IPS-NIHi7 (cell line): ENCODE measurements around the gene OTOG.

Experiments
- DNase-seq: peaks from one replicate; pipeline ENCODE4 v3.0.0; 2012; ENCODE audit warnings: mixed read lengths; ENCODE audit errors: extremely low spot score

OTOG gene

DNA sequence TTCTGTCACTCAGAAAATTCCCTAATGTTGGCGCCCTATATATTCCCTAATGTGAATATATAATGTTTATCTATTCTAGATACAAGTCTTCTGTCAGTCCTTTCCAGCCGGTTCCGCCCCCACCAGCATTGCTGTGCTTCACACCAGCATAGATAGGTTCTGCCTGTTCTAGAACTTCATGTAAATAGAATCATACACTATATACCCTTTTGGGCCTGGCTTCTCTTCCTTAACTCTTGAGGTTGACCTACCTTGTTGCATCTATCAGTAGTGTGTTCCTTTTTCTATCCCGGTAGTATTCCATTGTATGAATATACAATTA is 34.6 kb downstream of the OTOG start:
- DNase-seq = no peak

DNA sequence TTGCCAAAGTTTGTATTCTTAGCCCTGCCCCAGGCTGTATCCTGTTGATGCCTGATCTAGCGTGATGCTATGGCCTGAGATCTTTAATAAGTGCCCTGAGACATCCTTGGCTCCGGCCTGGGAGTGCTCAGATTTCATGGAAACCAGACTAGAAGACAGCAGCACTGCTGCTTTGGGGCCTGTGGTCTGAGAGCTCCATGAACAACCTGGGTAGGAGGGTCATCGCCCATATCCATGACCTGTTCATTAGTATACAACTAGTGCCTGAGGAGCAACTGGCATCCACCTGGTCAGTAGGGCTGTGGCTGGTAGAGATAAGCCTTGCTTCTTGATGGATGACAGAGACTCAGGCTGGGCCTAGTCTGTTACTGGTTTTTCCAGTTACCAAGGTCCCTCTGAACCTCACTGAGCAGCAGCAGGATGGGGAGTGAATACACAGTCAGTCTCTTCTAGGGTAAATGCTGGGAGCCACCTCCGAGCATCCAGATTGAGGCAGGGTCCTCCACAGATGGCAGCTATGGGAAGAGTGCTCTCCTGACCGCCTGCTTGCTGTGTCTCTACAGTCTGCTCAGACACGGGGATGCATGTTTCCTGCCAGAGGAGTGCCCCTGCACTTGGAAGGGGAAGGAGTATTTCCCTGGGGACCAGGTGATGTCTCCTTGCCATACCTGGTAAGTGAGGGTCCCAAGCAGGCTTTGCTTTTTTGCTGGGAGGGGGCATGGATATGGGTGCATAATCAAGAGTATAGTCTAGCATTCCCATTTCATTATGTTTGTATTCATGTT is 39.0 kb downstream of the OTOG start:
- DNase-seq = no peak

DNA sequence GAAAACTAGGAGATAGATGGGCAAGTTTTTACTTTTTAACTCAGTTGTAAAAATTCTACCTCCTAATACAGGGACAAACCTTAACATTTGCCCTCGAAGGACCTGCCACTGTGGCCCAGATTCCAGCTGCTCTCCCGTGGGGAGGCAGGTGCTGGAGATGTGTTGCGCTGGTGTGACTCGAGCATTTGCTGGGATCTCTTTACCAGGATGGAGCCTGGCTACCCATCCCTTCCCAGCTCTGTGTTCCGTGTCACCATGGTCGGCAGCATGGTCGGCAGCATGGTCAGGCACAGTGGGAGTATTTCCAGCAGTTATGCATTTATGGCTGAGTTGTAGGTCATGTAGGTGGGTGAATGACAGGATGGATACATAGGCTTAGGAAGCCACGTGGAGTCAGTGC is 41.1 kb downstream of the OTOG start:
- DNase-seq = no peak

DNA sequence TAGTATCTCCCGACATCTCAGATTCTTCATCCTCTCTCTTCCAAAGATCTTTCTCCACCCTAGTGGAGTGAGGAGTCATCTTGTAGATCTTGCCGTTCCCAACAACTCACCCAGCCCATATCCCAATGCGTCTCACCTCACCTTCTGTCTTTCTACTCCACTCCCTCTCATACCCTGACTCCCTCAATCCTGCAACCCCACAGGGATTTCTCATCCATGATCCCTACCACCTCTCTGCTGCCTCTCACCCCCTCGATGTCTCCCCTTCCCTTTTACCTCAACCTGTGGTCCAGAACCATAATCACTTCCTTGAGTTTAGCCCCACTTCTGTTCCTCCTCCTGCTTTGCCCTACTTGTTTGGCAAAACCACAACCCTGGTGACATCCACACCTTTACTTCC is 41.7 kb downstream of the OTOG start:
- DNase-seq = no peak

DNA sequence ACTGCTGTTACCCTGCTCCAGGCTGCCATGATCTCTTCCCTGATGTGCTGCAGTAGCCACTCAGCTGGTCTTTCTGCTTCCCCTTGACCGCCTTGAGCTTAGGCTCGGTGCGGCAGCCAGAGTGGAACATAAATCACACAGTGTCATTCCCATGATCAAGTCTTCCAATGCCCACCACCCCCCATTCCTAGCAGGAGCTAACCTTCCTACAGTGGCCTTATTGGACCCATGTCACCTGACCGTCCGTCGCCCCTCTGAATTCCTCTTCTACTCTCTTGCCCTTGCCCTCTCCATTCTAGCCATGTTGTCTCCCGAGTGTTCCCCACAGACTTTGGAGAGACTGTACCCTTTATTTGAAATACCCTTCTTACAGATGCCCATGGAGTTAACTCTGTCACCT is 43.4 kb downstream of the OTOG start:
- DNase-seq = no peak

DNA sequence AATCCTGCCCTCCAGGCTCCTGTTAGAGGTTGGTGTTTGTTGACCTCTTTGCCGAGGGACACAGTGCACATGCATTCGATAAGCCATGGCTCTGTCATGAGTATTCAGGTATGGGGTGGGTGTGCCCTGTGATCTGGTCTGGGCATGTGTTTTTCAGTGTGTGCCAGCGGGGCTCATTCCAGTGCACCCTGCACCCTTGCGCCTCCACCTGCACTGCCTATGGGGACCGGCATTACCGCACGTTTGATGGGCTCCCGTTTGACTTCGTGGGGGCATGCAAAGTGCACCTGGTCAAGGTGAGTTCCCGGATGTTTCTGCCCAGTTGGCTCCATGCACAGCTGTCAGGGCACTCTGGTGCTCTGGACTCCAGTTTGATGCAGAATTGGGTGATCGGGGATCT is 44.2 kb downstream of the OTOG start:
- DNase-seq = no peak

DNA sequence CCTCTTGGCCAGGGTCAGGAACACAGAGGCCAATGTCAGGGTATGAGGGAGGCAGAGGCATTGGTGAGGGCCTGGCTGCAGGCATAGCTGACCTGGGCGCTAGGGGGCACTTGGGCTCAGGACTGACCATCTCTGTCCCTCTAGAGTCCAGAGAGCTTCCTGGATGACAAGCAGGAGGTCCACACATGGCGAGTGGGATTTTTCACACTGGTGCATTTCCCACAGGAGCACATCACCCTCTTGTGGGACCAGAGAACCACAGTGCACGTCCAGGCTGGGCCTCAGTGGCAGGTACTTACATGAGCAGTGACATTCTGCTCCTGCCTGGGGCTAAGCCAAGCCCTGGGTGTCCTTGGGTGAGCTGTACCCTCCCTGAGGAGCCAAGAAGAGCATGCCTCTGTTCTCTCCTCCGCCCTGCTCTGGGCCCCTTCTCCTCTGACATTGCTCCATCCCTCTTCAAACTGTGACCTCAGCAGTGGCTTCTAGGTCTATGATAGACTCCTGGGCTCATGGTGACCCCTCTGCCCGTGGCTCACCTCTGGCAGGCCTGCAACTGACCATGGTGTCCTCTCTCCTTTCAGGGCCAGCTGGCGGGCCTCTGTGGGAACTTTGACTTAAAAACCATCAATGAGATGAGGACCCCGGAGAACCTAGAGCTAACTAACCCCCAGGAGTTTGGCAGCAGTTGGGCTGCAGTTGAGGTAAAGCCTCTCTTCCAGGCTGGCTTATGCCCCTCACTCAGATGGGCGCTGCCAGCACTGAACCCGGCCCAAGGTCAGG is 46.6 kb downstream of the OTOG start:
- DNase-seq = no peak

DNA sequence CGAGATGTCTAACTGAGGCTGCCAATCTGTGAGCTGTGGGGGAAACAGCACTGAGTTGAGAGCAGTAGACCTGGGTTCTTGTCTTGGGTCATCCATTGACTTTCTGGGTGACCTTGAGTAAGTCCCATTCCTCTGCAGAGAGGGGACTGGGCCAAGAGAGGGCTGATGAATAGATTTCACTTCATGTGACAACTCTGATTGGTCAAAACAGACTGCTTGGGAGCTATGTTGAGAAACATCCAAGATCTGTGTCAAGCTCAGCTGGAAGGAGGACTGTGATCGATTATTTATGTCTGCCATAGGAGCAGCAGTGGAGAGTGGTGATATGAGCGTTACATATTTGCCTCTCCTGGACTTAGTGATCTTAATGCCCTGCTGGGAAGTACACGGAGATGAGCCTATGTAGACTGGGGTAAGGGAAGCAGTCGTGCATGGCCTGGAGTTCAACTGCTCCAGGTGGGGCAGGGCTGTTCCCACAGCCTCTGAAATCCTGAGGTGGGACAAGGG is 47.7 kb downstream of the OTOG start:
- DNase-seq = no peak

DNA sequence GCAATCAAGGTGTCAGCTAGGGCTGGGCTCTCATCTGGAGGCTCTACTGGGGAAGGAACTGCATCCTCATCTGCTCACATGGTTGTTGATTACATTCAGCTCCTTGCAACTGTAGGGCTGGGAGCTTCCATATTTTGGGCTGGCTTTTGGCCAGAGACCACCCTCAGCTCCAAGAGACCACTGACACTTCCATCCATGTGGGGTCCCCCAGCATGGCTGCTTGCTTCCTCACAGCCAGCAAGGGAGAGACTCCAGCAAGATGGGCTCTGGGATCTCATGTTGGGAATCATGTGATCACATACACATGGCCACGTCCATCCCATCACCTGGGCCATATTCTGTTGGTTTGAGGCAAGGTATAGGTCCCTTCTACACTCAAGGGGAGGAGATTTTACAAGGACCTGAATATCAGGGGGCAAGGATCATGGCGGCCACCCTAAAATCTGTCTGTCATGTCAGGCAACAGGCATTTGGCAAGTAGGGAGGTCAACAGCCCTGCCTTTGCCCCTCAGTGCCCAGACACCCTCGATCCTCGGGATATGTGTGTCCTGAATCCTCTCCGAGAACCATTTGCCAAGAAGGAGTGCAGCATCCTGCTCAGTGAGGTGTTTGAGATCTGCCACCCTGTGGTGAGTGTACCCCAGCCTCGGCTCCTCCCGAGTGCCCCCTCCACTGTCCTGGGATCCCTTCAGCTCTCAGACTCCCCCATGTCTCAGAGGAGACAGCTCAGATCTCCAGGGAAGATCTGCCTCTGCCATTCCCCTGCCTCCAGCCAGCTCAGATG is 48.7 kb downstream of the OTOG start:
- no peak for DNase-seq

DNA sequence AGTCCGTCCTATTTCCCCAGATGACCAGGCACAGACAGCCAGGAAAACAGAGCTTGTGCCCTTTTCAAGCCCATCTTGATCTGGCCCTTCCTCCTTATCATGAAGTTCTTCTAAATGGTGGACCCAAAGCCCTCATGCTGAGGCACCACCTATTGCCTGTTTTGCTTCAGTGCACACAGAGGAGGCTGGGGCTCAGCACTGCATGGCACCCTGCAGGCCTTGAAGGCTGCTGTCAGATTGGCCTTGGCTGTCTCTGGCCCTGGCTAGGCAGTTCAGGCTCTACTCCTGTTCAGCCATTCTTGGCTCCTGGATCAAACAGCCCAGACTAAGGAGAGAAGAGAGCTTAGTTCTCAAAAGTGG is 49.2 kb downstream of the OTOG start:
- DNase-seq = no peak

DNA sequence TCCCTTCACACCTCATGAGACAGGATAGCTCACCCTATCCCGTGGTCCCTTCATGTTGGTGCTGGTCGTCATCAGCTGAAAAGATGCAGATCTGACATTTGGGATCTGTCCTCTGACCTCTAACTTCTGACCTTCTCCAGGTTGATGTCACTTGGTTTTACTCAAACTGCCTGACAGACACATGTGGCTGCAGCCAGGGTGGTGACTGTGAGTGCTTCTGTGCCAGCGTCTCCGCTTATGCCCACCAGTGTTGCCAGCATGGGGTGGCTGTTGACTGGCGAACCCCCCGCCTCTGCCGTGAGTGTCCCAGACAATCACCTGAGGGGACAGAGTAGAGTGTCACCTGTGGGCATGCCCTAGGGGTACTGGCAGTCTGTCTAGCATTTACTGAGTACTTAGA is 49.7 kb downstream of the OTOG start:
- DNase-seq = no peak

DNA sequence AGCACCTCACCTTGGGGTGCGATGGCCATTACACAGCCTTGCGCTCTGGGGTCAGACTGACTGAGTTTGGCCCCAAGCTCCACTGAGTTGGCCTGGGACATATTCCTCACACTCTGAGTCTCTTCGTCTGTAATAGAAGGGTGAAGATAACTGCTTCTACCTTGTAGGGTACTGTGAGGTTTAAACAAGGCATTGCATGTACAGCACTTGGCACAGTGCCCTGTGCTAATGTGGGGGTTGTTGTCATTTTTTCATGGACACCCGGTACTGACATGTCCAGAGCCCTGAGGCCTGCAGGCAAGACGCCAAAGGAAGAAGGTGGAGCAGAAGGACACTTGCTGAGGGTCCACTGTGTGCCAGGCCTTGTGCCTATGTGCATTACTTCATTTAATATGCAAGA is 50.7 kb downstream of the OTOG start:
- DNase-seq = no peak

DNA sequence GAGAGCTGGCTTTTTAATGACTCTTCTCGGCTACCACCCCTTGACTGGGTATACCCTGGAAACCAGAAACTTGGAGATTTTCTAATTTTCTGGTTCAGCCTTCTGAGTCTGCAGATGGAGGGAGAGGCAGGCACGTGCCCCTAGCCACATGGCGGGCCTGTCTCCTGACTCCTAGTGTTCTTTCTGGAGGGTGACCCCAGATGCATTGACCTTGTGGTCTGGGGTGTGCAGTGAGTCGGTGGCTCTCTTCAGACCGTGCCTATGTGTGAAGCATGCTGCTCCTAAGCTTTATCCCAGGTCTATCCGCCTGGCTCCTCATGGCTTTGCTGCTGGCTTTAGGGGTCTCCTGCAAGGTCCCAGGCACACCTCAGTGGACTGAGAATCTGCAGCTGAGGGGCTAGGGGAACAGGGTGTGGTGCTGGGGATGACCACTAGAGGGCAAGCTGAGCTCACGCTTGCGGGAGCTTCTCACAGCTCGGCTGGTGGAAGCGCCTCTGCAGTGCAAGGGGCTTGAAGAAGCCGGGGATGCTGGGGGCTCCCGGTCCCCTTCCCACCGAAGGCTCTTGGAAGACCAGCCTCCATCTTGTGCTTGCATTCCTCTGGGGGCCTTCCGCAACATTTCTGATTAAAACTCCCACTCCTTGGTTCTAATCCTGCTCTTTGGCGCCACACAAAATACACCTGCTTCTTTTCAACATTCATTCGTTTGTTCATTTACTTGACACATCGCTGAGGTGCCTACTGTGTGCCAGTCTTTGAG is 51.8 kb downstream of the OTOG start:
- DNase-seq = peak; percentile 88

DNA sequence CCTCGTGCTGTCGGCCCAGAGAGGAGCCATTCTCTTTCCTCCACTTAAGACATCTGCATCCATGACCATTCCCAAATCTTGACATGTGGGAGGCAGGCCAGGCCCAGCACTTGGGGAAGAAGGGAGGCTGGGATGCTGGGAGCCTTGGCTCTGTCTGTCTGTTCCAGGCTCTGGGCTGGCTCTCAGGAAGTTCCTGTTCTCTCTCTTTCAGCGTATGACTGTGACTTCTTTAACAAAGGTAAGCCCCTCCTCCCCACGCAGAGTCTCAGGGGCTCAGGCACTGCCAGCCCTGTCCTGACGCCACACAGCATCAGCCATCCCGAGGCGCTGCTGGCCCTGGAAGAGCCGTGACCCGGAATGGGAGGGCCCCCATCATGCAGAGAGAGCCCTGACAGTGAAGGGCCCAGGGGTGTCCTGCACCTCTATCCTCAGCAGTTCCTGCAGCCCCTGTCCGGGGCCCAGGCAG is 52.4 kb downstream of the OTOG start:
- DNase-seq = no peak

DNA sequence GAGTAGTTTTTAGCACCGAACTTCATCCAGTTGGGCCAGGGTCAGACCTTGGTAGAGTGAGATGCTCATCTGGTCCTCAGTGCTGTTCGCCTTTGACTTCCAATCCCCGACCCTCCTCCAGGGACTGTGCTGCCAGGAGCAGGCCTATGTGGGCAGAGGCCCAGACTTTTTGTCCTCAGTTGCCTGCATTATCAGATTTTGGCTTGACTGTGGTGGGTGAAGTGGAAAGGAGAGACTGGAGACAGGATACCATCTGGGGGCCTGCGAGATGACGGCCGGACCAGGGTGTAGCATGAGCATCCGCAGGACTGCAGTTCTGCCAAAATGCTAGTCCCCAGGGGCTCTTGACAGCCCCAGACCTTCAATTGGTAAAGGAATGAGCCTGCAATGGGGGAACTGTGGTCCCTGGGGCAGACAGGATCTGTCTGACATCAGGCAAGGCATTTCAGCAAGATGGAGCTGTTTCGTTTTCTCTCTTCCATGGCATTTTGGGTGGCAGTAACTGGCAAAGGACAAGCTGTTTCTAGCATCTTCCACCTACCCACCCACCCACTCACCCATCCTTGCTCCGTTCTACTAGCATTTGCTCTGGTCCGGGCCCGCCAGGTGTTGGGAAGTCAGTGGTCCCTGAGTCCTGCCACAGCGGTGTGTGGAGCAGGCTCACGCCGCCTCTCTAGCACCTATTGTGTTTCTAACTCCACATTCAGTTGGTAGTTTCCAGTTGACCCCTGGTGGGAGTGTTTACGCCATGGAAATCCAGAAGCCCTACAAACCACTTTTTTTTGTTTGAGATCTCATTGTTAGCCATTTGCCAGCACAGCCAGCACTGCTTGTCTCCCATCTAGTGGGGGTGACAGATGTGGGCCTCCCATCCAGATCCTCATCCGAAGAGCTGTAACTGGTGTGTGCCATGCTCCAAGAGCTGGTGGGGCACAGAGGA is 53.5 kb downstream of the OTOG start:
- no peak for DNase-seq

DNA sequence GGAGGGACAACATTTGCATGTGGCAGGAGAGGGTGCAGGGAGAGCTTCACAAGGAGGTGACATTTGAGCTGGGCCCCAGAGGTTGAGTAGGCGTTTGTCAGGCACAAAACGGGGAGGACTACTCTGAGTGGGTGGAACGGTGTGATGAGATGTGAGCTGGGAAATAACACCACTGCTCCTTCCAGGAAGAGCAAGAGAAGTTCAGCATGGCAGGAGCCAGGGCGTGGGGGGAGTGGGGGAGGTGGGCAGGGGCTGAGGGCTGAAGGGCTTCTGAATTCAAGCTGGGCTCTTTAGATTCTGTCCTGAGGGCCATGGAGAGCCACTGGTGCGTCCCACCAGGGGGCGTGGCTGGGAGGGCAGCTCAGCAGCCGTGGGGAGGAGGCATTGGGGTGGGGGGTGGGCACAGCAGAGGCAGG is 54.2 kb downstream of the OTOG start:
- DNase-seq = peak; percentile 50

DNA sequence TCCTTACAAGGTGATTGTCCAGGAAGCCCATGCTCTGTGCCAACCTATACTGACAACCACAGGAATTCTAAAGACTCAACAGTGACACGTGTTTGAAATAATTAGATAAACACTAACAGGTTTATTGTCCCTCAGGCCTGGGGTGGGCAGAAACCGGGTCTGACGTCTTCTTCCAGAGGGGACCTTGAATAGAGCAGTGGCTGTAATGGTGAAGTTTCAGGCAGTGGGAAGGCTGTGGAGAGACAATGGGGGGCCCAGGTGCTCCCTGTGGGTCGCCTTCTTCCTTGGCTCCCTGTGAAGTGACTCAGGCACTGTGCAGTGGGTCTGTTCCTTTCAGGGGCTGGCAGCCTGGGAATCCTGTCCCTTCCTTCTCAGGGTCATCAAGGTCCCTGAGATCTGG is 54.6 kb downstream of the OTOG start:
- no peak for DNase-seq

DNA sequence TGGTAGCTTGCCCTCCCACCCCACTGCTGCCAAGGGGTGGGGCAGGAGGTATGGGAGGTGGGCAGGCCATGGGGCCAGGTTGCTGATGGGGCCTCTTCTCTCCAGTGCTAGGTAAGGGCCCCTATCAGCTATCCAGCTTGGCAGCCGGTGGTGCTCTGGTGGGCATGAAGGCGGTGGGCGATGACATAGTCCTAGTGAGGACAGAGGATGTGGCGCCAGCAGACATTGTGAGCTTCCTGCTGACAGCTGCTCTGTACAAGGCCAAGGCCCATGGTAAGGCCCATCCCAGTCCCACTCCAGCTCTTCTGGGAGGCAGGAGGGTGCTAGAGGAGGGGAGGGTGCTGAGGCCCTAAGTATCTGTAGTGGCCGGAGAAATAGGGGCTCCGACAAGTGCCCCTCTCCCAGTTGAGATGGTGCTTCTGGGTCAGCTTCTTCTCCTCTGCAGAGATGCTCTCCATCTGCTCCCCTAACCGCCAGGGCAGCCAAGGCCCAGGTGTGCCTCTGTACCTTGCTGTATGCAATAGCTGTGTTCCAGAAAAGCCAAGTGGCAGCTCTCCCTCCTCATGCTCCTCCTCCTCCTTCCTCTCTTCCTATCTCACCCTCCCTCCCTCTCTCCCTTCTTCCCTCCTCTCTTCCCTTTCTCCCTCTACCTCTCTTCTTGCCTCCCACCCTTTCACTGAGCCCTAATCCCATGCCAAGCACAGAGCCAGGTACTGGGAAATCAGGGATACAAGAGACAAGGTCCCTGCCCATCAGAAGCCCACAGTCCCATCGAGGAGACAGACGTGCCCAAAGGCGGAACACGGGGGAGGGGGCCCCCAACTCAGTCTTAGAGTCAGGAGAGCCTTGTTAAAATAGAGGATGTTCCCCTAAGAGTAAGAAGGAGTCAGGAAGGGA is 55.3 kb downstream of the OTOG start:
- DNase-seq = no peak

DNA sequence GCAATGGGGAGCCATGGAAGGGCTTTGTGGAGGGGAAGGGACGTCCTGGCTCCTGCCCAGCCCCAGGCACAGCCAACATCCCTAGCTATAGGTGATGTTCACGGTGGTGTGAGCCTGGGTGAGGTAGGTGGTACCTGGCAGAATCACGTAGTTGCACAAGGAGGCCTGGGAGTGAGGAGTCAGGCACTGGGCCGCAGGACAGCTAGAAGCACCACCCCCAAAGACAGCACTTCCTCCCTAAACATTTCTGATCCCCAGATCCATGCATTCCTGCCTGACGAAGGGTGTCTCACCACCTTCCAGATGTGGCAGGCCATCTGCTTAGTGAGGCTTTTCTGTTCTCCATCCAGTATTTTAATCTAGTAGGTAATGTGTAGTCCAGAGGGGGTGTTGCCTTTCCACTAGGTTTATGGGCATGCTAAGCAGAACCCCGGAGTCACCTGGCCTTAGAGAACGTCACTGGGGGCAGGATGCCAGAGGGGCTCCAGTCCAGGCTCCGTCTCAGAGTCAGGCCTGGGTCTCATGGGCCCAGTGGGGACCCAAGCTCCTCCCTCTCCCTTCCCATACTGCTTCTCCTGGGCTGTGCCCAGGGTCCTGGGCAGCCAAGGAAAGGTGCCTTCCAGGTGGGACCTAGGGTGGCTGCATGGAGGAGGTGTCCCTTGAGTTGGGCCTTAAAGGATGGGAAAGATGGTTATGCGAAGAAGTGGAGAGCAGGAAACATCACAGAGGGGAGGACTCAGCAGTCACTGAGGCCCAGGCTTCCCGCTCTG is 56.2 kb downstream of the OTOG start:
- peak; percentile 6 for DNase-seq
